T-helper 9 cell (primary cell): ENCODE results near the gene PSMD7.
"Not testable (repeated sequence)": the region's sequence is repeated elsewhere in the genome, so short reads cannot be mapped to it uniquely, and the experiment has no call there.

Source experiments
- DNase-seq: peaks from one replicate; pipeline ENCODE4 v3.0.0-alpha.2; 2020

Gene PSMD7

GRCh38 chr16:74298104-74298503, 1.5 kb downstream of the PSMD7 start:
- DNase-seq: no peak

DNA sequence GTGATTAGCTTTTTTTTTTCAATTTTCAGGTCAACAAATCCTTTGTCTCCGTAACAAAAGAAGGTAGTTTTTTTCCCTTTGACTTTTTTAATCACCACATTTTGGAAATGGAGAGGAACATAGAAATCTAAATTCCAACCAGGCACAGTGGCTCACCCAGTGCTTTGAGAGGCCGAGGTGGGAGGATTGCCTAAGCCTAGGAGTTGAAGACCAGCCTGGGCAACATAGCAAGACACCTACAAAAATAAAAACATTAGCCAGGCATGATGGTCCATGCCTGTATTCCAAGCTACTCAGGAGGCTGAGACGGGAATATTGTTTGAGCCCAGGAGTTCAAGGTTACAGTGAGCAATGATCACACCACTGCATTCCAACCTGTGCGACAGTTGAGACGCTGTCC, 5.7 kb downstream of the PSMD7 start:
- DNase-seq: no peak

DNA sequence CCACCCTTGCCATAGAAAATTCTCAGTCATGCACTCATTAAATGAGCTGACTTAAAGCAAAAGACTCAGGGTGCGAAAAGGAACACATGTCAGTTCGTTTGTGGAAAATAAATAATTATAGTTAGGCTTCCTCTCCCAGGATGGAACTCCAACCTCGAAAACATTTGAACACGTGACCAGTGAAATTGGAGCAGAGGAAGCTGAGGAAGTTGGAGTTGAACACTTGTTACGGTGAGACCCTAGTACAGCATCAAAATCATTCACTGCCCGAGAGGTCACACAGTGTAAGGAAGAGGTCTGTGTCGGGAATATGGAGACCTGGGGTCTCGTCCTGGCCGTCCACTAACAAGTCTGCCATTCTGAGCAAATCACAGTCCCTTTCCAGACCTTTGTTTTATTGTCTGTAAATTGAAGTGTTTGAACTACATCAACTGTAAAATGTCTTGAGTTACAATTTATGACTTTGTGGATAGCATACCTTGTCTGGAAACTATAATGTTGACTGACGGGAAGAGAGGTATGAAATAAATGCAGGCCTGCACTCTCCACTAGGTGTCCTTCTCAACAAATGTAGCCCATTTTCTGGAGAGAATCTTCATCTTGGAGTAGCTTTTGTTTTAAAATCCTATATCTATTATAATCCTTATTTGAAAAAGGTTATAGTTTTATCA, 7.7 kb downstream of the PSMD7 start:
- DNase-seq: no peak

GRCh38 chr16:74304835-74305176, 8.2 kb downstream of the PSMD7 start:
- no peak for DNase-seq

DNA sequence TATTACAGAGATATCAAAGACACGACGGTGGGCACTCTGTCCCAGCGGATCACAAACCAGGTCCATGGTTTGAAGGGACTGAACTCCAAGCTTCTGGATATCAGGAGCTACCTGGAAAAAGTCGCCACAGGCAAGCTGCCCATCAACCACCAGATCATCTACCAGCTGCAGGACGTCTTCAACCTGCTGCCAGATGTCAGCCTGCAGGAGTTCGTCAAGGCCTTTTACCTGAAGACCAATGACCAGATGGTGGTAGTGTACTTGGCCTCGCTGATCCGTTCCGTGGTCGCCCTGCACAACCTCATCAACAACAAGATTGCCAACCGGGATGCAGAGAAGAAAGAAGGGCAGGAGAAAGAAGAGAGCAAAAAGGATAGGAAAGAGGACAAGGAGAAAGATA, 8.7 kb downstream of the PSMD7 start:
- DNase-seq: no peak

GRCh38 chr16:74305978-74306784, 9.6 kb downstream of the PSMD7 start:
- no peak for DNase-seq

DNA sequence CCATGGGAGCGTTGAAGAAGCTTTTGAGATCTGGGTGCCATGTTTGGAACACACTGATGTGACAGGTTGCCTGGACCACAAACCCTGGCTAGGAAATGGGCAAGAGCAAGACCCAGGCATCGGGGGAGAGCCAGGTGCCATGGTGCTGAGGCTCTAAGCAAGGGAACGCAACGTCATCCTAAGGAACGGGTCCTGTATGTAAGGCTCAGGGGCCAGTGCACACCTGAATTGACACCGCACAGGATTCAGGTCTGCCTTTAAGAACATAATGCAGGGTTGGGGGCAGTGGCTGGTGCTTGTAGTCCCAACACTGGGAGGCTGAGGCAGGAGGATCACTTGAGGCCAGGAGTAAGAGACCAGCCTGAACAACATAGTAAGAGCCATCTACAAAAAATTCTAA, 10.8 kb downstream of the PSMD7 start:
- DNase-seq: no peak

- DNase-seq: no peak
Measured at GRCh38 chr16:74309789-74310781, 13.5 kb downstream of the PSMD7 start.

GRCh38 chr16:74315059-74315458, 18.4 kb downstream of the PSMD7 start:
- no peak for DNase-seq

DNA sequence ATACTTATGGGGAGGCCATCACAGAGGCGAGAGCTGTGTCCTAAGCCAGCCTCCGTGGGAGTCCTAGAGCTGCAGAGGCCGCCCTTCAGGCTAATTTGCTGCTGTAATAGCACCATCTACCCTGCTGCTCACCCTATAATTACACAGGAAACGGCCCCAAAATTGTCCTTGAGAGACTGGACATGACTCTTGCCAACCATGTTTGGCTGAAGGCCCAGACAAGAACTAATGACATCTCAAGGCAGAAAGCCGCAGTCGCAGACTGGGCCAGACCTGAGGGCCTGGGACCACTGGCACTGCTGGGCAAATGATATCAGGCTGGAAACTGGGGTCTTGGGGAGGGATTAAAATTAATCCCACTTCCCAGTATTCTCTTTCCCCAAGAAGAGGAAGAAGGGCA, 24.1 kb downstream of the PSMD7 start:
- DNase-seq: no peak

DNA sequence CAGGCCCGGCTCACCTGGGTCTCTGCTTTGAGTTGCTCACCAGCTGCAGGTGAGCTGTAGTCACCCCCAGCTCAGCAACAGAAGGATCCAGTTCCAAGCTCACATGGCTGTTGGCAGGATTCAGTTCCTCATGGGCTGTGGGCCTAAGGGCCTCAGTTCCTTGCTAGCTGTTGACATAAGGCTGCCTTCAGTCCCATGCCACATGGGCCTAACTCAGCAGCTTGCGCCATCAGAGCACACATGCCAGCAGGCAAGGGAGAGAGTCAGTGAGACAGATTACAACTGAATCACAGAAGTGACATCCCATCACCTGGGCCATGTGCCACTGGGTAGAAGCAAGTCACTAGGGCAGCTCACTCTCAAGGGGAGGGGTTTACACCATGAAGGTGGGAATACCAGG, 24.7 kb downstream of the PSMD7 start:
- no peak for DNase-seq

DNA sequence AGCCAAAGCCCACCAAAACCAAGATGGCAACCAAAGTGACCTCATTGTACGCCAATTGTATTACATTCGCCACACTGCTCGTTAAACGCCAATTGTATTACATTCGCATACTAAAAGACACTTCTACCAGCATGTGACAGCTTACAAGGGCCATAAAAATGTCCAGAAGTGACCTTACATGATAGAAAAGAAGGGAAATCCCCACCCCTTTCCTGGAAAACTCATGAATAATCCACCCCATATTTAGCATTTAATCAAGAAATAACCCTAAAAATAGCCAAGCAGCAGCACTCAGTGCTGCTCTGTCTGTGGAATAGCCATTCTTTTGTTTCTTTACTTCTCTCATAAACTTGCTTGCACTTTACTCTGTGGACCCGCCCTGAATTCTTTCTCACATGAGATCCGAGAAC, 25.7 kb downstream of the PSMD7 start:
- no peak for DNase-seq

DNA sequence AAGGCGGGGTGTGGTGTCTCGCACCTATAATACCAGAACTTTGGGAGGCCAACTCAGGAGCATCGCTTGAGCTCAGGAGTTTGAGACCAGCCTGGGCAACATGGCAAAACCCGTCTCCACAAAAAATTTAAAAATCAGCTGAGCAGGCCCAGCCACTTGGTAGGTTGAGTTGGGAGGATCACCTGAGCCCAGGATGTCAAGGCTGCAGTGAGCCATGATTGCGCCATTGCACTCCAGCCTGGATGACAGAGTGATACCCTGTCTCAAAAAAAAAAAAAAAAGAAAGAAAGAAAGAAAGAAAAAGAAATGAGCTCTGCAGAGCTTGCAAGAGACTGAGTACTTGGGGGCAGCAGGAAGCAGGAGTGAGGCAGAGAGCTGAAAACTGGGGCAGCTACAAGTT, 28.2 kb downstream of the PSMD7 start:
- not testable (repeated sequence) for DNase-seq

- no peak for DNase-seq
Measured at GRCh38 chr16:74325641-74326040, 29.0 kb downstream of the PSMD7 start.

GRCh38 chr16:74328346-74328745, 31.7 kb downstream of the PSMD7 start:
- not testable (repeated sequence) for DNase-seq

- DNase-seq: not testable (repeated sequence)
Measured at GRCh38 chr16:74332469-74332868, 35.9 kb downstream of the PSMD7 start.

DNA sequence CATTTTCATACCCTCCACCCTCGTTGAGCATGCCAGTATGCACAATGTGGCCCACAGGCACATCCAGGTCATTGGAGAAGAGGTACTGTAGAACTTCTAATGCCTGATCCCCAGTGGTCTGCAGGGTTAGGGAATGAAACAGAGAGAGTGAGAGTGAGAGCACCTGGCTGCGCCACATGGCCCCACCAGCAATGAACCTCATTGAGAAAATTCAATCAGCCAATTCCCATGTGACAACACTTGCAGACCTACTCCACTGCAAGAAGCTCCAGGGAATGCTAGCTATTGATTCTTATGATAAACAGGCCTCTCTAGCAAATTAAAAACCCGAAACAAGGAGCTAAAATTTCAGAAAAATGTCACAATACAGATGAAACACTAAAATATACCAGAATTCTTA, 40.9 kb downstream of the PSMD7 start:
- not testable (repeated sequence) for DNase-seq

- DNase-seq: not testable (repeated sequence)
Measured at GRCh38 chr16:74339226-74339625, 42.6 kb downstream of the PSMD7 start.

GRCh38 chr16:74353038-74353437, 56.4 kb downstream of the PSMD7 start:
- DNase-seq: not testable (repeated sequence)
